HG02759 (cell line): ENCODE results near the gene CRIM1.

ENCODE experiments used
- ATAC-seq: cut with Tn5 transposase; IDR thresholded peaks from one replicate; pipeline ENCODE4 v1.9.1; 2021; ENCODE audit warnings: mild to moderate bottlenecking, moderate library complexity; ENCODE audit not compliant: unreplicated experiment

The CRIM1 gene

GRCh38 chr2:36393738-36394256, 38.2 kb downstream of the CRIM1 start:
- ATAC-seq, result no peak

- ATAC-seq, result no peak
Observed at GRCh38 chr2:36394804-36395203, 39.2 kb downstream of the CRIM1 start.

GRCh38 chr2:36395866-36396265, 40.3 kb downstream of the CRIM1 start:
- ATAC-seq, result no peak

- ATAC-seq, result no peak
Observed at GRCh38 chr2:36396878-36397539, 41.4 kb downstream of the CRIM1 start.

- no peak for ATAC-seq
Observed at GRCh38 chr2:36397728-36398413, 42.3 kb downstream of the CRIM1 start.

GRCh38 chr2:36399050-36399449, 43.5 kb downstream of the CRIM1 start:
- ATAC-seq, result no peak

GRCh38 chr2:36403675-36404230, 48.2 kb downstream of the CRIM1 start:
- peak; percentile 72 for ATAC-seq

- peak; percentile 22 for ATAC-seq
Observed at GRCh38 chr2:36404318-36404717, 48.7 kb downstream of the CRIM1 start.

- peak; percentile 41 for ATAC-seq
Observed at GRCh38 chr2:36404754-36405153, 49.2 kb downstream of the CRIM1 start.

GRCh38 chr2:36405183-36405582, 49.6 kb downstream of the CRIM1 start:
- ATAC-seq, result no peak

GRCh38 chr2:36406296-36406695, 50.7 kb downstream of the CRIM1 start:
- no peak for ATAC-seq

GRCh38 chr2:36407413-36407812, 51.8 kb downstream of the CRIM1 start:
- no peak for ATAC-seq

- no peak for ATAC-seq
Observed at GRCh38 chr2:36408198-36408703, 52.7 kb downstream of the CRIM1 start.

GRCh38 chr2:36409335-36409734, 53.8 kb downstream of the CRIM1 start:
- no peak for ATAC-seq

- no peak for ATAC-seq
Observed at GRCh38 chr2:36409935-36410334, 54.4 kb downstream of the CRIM1 start.

GRCh38 chr2:36410681-36411080, 55.1 kb downstream of the CRIM1 start:
- no peak for ATAC-seq

GRCh38 chr2:36411962-36412444, 56.4 kb downstream of the CRIM1 start:
- ATAC-seq, result no peak

- no peak for ATAC-seq
Observed at GRCh38 chr2:36413218-36413617, 57.6 kb downstream of the CRIM1 start.

- no peak for ATAC-seq
Observed at GRCh38 chr2:36414307-36414706, 58.7 kb downstream of the CRIM1 start.

GRCh38 chr2:36415381-36416022, 59.9 kb downstream of the CRIM1 start:
- ATAC-seq, result no peak
